ENCODE data around the gene MDGA2. TPM values are rescaled to one million over a fixed set of nuclear protein-coding genes. Genes with fewer than 3 reads are reported as not detected.

MDGA2 gene
- total and polyA plus RNA-seq, 2 experiments from 2014 or later = 0.33 to 0.46 TPM

GRCh38 chr14:46988312-46988711, 687.1 kb downstream of the MDGA2 start:
- H3K36me3 ChIP-seq = no peaks in the 10 kb centered on the region
- H3K4me3 ChIP-seq = no peak overlapping the region
- H3K4me1 ChIP-seq (ENCODE audit: low read depth) = no peaks in the 10 kb centered on the region
- no peaks in the 10 kb centered on the region for H3K27me3 ChIP-seq
- no peak overlapping the region for H3K27ac ChIP-seq
- no peak for TF ChIP-seq CTCF (IDR thresholded peaks at IDR 0.05; ENCODE audit: low read depth, low read length)
- DNase-seq (ENCODE audit: low read depth in 1 of 2, low spot score in 1 of 2) = no peak
- H3K9me3 ChIP-seq (ENCODE audit: low read depth) = no peaks in the 10 kb centered on the region

- H3K36me3 ChIP-seq = no peaks in the 10 kb centered on the region
- DNase-seq (ENCODE audit: low read depth in 1 of 2, low spot score in 1 of 2) = no peak
- H3K27me3 ChIP-seq = no peaks in the 10 kb centered on the region
- H3K9me3 ChIP-seq (ENCODE audit: low read depth) = no peaks in the 10 kb centered on the region
- no peak overlapping the region for H3K27ac ChIP-seq
- no peak for TF ChIP-seq CTCF (IDR thresholded peaks at IDR 0.05; ENCODE audit: low read depth, low read length)
- no peaks in the 10 kb centered on the region for H3K4me1 ChIP-seq (ENCODE audit: low read depth)
- no peak overlapping the region for H3K4me3 ChIP-seq
Measured at GRCh38 chr14:46985529-46986380, 689.6 kb downstream of the MDGA2 start.

- H3K9me3 ChIP-seq (ENCODE audit: low read depth) = no peaks in the 10 kb centered on the region
- H3K4me3 ChIP-seq = no peak overlapping the region
- no peaks in the 10 kb centered on the region for H3K36me3 ChIP-seq
- H3K27me3 ChIP-seq = no peaks in the 10 kb centered on the region
- H3K4me1 ChIP-seq (ENCODE audit: low read depth) = no peaks in the 10 kb centered on the region
- no peak overlapping the region for H3K27ac ChIP-seq
- DNase-seq (ENCODE audit: low read depth in 1 of 2, low spot score in 1 of 2) = no peak
- no peak for TF ChIP-seq CTCF (IDR thresholded peaks at IDR 0.05; ENCODE audit: low read depth, low read length)
Measured at GRCh38 chr14:46973295-46973694, 702.1 kb downstream of the MDGA2 start.

GRCh38 chr14:46964378-46964777, 711.0 kb downstream of the MDGA2 start:
- Histone ChIP-seq H3K9me3 (ENCODE audit: low read depth) (no peaks in the 10 kb centered on the region), H3K36me3 (no peaks in the 10 kb centered on the region), H3K4me1 (ENCODE audit: low read depth) (no peaks in the 10 kb centered on the region), H3K27ac (no peak overlapping the region), H3K4me3 (no peak overlapping the region), H3K27me3 (no peaks in the 10 kb centered on the region)
- no peak for DNase-seq (ENCODE audit: low read depth in 1 of 2, low spot score in 1 of 2)
- TF ChIP-seq CTCF (IDR thresholded peaks at IDR 0.05; ENCODE audit: low read depth, low read length) = no peak

- DNase-seq (ENCODE audit: low read depth in 1 of 2, low spot score in 1 of 2) = no peak
- Histone ChIP-seq H3K4me3 (no peak overlapping the region), H3K4me1 (ENCODE audit: low read depth) (no peaks in the 10 kb centered on the region), H3K27me3 (no peaks in the 10 kb centered on the region), H3K9me3 (ENCODE audit: low read depth) (no peaks in the 10 kb centered on the region), H3K27ac (no peak overlapping the region), H3K36me3 (no peaks in the 10 kb centered on the region)
- no peak for TF ChIP-seq CTCF (IDR thresholded peaks at IDR 0.05; ENCODE audit: low read depth, low read length)
Measured at GRCh38 chr14:46951103-46951502, 724.3 kb downstream of the MDGA2 start.

Measured in cardiac muscle cell (in vitro differentiated cells and primary cell).